Right lobe of liver (tissue), 4 donors: ENCODE results near the gene PYGO2.

Experiments used
- POLR2A ChIP-seq: fragments of 450-650 bp; IDR thresholded peaks from one replicate; pipeline ENCODE4 v1.6.1; 2017; ENCODE audit warnings: antibody characterized with exemption, mild to moderate bottlenecking
- TF ChIP-seq, protein P1 (sequence below), 4 donors: fragments of 200-600 bp in 3 of 4; fragments of 450-650 bp in 1 of 4; IDR thresholded peaks; one replicate each; pipeline versions ENCODE4 v1.5.1 to v1.8.0; 2016 to 2022; ENCODE audit warnings: antibody characterized with exemption in 4 of 4, mild to moderate bottlenecking in 2 of 4
- donor health status: DM: no; HTN: no; CAD: no.
- donor health status: DM: no; HTN: no; CAD: no.
- donor health status: DM: no; HTN: yes; CAD: no.

DNA sequence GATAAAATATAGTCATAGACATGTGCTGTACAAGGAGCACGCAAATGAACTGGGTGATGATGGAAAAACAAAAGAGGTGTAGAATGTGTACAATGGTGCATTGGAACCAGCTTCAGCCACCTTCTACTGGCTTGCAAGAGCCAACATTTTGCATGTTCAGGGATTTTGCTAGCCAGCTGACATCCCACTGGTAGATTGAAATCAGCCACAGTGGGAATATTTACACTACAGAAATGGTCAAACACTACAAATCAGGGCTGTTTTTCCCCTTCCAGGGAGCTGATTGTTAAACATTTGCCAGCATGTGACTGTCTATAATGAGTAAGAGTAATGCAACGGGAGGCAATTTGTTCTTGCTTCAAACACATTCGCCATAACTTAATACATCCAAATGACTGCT lies 48.3 kb downstream of the PYGO2 start:
- TF ChIP-seq, protein P1, sequence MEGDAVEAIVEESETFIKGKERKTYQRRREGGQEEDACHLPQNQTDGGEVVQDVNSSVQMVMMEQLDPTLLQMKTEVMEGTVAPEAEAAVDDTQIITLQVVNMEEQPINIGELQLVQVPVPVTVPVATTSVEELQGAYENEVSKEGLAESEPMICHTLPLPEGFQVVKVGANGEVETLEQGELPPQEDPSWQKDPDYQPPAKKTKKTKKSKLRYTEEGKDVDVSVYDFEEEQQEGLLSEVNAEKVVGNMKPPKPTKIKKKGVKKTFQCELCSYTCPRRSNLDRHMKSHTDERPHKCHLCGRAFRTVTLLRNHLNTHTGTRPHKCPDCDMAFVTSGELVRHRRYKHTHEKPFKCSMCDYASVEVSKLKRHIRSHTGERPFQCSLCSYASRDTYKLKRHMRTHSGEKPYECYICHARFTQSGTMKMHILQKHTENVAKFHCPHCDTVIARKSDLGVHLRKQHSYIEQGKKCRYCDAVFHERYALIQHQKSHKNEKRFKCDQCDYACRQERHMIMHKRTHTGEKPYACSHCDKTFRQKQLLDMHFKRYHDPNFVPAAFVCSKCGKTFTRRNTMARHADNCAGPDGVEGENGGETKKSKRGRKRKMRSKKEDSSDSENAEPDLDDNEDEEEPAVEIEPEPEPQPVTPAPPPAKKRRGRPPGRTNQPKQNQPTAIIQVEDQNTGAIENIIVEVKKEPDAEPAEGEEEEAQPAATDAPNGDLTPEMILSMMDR (IDR thresholded peaks at IDR 0.05), result no peak
- TF ChIP-seq POLR2A, result no peak
